KMS-11 (cell line): ENCODE data around the gene DAB1.

Experiments
- H2AFZ ChIP-seq: fragments of 200-600 bp; sonication (generic); 2 replicates; pipeline ENCODE4 v1.6.1; 2016; ENCODE audit warnings: antibody characterized with exemption, mixed run types, low read depth
- H3K27ac ChIP-seq: fragments of 200-600 bp; sonication (generic); 2 replicates; pipeline ENCODE4 v1.6.1; 2016; ENCODE audit warnings: mild to moderate bottlenecking, mixed run types
- H3K27me3 ChIP-seq: fragments of 200-600 bp; sonication (generic); 2 replicates; pipeline ENCODE4 v1.6.1; 2017; ENCODE audit warnings: mild to moderate bottlenecking, low read depth, mixed run types, moderate library complexity; ENCODE audit not compliant: insufficient read depth
- H3K36me3 ChIP-seq: fragments of 200-600 bp; sonication (generic); 2 replicates; pipeline ENCODE4 v1.6.1; 2017; ENCODE audit warnings: mild to moderate bottlenecking, mixed run types; ENCODE audit not compliant: insufficient read depth
- H3K4me1 ChIP-seq: fragments of 200-600 bp; sonication (generic); 2 replicates; pipeline ENCODE4 v1.6.1; 2016; ENCODE audit warnings: mild to moderate bottlenecking, low read depth, mixed run types; ENCODE audit not compliant: poor library complexity, severe bottlenecking
- H3K4me2 ChIP-seq: fragments of 200-600 bp; sonication (generic); 2 replicates; pipeline ENCODE4 v1.7.0; 2016; ENCODE audit warnings: mild to moderate bottlenecking, mixed run types
- H3K4me3 ChIP-seq: fragments of 200-600 bp; sonication (generic); IDR thresholded peaks from 2 replicates; pipeline ENCODE4 v1.6.1; 2017; ENCODE audit warnings: low read depth, low read length, mixed read lengths; ENCODE audit not compliant: insufficient read depth
- H3K79me2 ChIP-seq: fragments of 200-600 bp; sonication (generic); 2 replicates; pipeline ENCODE4 v1.6.1; 2016; ENCODE audit warnings: low read depth, mixed run types; ENCODE audit not compliant: insufficient read depth
- H3K9ac ChIP-seq: fragments of 200-600 bp; sonication (generic); 2 replicates; pipeline ENCODE4 v1.6.1; 2016; ENCODE audit warnings: mild to moderate bottlenecking, mixed run types
- H4K20me1 ChIP-seq: fragments of 200-600 bp; sonication (generic); 2 replicates; pipeline ENCODE4 v1.6.1; 2016; ENCODE audit warnings: mild to moderate bottlenecking, mixed run types; ENCODE audit not compliant: insufficient read depth
- CTCF ChIP-seq: fragments of 200-600 bp; sonication (generic); conservative IDR thresholded peaks from 2 replicates; pipeline ENCODE4 v1.6.1; 2017; ENCODE audit warnings: low read depth, mild to moderate bottlenecking, antibody characterized with exemption, low read length, moderate library complexity, mixed read lengths

DAB1 gene

GRCh38 chr1:57378534-57378933 is 45.3 kb downstream of the DAB1 start:
- Histone ChIP-seq H3K27ac (no peak overlapping the region), H3K4me3 (no peak overlapping the region), H4K20me1 (no peaks in the 10 kb centered on the region), H2AFZ (no peak overlapping the region), H3K79me2 (no peaks in the 10 kb centered on the region), H3K27me3 (no peaks in the 10 kb centered on the region), H3K4me2 (no peak overlapping the region), H3K9ac (no peak overlapping the region), H3K36me3 (no peaks in the 10 kb centered on the region), H3K4me1 (no peaks in the 10 kb centered on the region)
- no peak for TF ChIP-seq CTCF

GRCh38 chr1:57377339-57378139 is 46.3 kb downstream of the DAB1 start:
- no peak overlapping the region for H3K4me3 ChIP-seq
- H3K36me3 ChIP-seq: no peaks in the 10 kb centered on the region
- H3K9ac ChIP-seq: no peak overlapping the region
- no peaks in the 10 kb centered on the region for H3K79me2 ChIP-seq
- TF ChIP-seq CTCF: no peak
- H3K27me3 ChIP-seq: no peaks in the 10 kb centered on the region
- H3K4me1 ChIP-seq: no peaks in the 10 kb centered on the region
- no peak overlapping the region for H2AFZ ChIP-seq
- H3K27ac ChIP-seq: no peak overlapping the region
- no peak overlapping the region for H3K4me2 ChIP-seq
- no peaks in the 10 kb centered on the region for H4K20me1 ChIP-seq

GRCh38 chr1:57376041-57376440 is 47.8 kb downstream of the DAB1 start:
- no peak overlapping the region for H3K9ac ChIP-seq
- TF ChIP-seq CTCF: no peak
- H3K27ac ChIP-seq: no peak overlapping the region
- no peak overlapping the region for H3K4me2 ChIP-seq
- no peak overlapping the region for H2AFZ ChIP-seq
- H4K20me1 ChIP-seq: no peaks in the 10 kb centered on the region
- no peak overlapping the region for H3K4me3 ChIP-seq
- H3K79me2 ChIP-seq: no peaks in the 10 kb centered on the region
- H3K27me3 ChIP-seq: no peaks in the 10 kb centered on the region
- H3K4me1 ChIP-seq: no peaks in the 10 kb centered on the region
- H3K36me3 ChIP-seq: no peaks in the 10 kb centered on the region

GRCh38 chr1:57369889-57370288 is 54.0 kb downstream of the DAB1 start:
- Histone ChIP-seq H3K9ac (no peak overlapping the region), H3K4me2 (no peak overlapping the region), H3K27me3 (no peaks in the 10 kb centered on the region), H3K4me3 (no peak overlapping the region), H2AFZ (no peak overlapping the region), H3K79me2 (no peaks in the 10 kb centered on the region), H3K27ac (no peak overlapping the region), H3K4me1 (no peaks in the 10 kb centered on the region), H4K20me1 (no peaks in the 10 kb centered on the region), H3K36me3 (no peaks in the 10 kb centered on the region)
- TF ChIP-seq CTCF: no peak
